ENCODE data around the gene EIF4A3. TPM values are rescaled to one million over a fixed set of nuclear protein-coding genes. Genes with fewer than 3 reads are reported as not detected.

Gene EIF4A3
- total and polyA plus RNA-seq, 10 of the 15 experiments (the other 5 are each of a cell fraction or from before 2014, with no cell fraction given) = 53.3 to 225 (median 103) TPM

DNA sequence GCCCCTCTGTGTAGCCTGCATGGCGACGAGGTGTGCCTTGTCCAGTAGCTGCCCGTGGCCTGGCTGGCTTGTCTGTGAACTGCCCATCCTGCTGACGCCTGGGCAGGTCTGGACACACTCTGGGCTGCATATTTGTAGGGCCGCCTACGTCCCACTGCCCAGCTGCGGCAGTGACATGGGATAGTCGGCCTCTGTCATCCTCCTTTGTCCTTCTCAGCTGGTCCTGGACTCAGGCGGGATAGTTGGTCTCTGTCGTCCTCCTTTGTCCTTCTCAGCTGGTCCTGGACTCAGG, 37.4 kb upstream of the EIF4A3 start (continued):
- TF ChIP-seq, protein P1, sequence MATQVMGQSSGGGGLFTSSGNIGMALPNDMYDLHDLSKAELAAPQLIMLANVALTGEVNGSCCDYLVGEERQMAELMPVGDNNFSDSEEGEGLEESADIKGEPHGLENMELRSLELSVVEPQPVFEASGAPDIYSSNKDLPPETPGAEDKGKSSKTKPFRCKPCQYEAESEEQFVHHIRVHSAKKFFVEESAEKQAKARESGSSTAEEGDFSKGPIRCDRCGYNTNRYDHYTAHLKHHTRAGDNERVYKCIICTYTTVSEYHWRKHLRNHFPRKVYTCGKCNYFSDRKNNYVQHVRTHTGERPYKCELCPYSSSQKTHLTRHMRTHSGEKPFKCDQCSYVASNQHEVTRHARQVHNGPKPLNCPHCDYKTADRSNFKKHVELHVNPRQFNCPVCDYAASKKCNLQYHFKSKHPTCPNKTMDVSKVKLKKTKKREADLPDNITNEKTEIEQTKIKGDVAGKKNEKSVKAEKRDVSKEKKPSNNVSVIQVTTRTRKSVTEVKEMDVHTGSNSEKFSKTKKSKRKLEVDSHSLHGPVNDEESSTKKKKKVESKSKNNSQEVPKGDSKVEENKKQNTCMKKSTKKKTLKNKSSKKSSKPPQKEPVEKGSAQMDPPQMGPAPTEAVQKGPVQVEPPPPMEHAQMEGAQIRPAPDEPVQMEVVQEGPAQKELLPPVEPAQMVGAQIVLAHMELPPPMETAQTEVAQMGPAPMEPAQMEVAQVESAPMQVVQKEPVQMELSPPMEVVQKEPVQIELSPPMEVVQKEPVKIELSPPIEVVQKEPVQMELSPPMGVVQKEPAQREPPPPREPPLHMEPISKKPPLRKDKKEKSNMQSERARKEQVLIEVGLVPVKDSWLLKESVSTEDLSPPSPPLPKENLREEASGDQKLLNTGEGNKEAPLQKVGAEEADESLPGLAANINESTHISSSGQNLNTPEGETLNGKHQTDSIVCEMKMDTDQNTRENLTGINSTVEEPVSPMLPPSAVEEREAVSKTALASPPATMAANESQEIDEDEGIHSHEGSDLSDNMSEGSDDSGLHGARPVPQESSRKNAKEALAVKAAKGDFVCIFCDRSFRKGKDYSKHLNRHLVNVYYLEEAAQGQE (IDR thresholded peaks at IDR 0.05; ENCODE audit: low read depth, low read length) = no peak

DNA sequence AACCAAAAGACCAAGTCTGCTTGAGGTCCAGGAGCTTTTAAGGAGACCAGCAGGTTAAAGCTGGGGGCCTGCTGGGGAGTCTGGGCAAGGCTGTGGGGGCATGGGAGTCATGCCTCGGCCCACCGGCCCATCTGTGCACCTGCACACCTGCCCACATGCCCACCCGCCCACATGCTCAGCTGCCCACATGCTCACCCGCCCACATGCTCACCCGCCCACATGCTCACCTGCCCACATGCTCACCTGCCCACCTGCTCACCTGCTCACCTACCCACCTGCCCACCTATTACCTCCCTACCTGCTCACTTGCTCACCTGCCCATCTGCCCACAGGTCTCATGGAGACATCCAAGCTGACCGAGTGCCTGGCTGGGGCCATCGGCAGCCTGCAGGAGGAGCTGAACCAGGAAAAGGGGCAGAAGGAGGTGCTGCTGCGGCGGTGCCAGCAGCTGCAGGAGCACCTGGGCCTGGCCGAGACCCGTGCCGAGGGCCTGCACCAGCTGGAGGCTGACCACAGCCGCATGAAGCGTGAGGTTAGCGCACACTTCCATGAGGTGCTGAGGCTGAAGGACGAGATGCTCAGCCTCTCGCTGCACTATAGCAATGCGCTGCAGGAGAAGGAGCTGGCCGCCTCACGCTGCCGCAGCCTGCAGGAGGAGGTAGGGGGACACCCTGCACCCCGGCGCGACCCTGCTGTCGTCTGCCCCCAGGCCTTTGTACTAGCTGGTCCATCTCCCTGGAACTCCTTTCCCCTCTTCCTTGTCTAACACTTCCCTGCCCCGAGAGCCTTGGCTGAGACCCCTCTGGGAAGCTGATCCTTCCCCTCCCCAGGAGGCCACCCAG, 36.9 kb upstream of the EIF4A3 start:
- WGBS (ENCODE audit: insufficient coverage, insufficient replicate concordance, low lambda C conversion rate, missing lambda C conversion rate) = 47% methylated on average over 23 of the region's 26 CpGs
- SMC1A ChIA-PET (ENCODE audit: uncharacterized antibody, unreplicated experiment) = no interaction called here
- POLR2A ChIA-PET = no interaction called here
- RAD21 ChIA-PET (ENCODE audit: unreplicated experiment) = interaction anchor here (0.7 kb wide), 1 partner anchor 41 kb away, joined by 3 read pairs; no protein-coding TSS in a partner anchor
- no peaks in the 10 kb centered on the region for H3K79me2 ChIP-seq (ENCODE audit: control insufficient read depth, insufficient read depth, low read length)
- FAIRE-seq (no peak), ATAC-seq (no peak), DNase-seq (ENCODE audit: low read depth, low spot score) (no peak)
- no peak overlapping the region for H3K4me3 ChIP-seq
- no peaks in the 10 kb centered on the region for H3K9me3 ChIP-seq (replicated peaks; ENCODE audit: control insufficient read depth, insufficient read depth, low read length)
- no peak overlapping the region for H3K27ac ChIP-seq (ENCODE audit: control insufficient read depth, insufficient read depth)
- H2AFZ ChIP-seq (ENCODE audit: control insufficient read depth, low read depth, low read length) = no peak overlapping the region
- no peaks in the 10 kb centered on the region for H4K20me1 ChIP-seq (ENCODE audit: control insufficient read depth, insufficient read depth)
- intact Hi-C loops (cut with micrococcal nuclease; ENCODE audit: unreplicated experiment) = no loop called here
- peaks cover 0 to 2% of the 10 kb centered on the region in 2 experiments; a peak in 2 of 4 replicates for H3K27me3 ChIP-seq (replicated peaks in 1 of 2; ENCODE audit: control insufficient read depth in 2 of 2, insufficient read depth in 2 of 2, low read length in 1 of 2)
- no peaks in the 10 kb centered on the region for H3K4me1 ChIP-seq (ENCODE audit: control insufficient read depth, insufficient read depth, low read length)
- no peaks in the 10 kb centered on the region for H3K36me3 ChIP-seq (ENCODE audit: control insufficient read depth in 2 of 2, insufficient read depth in 2 of 2, low read length in 1 of 2)
- in situ Hi-C loops (cut with MboI) = no loop called here
- H3K4me2 ChIP-seq (ENCODE audit: control insufficient read depth, insufficient read depth) = no peak overlapping the region
- no peak overlapping the region for H3K9ac ChIP-seq (ENCODE audit: control insufficient read depth, insufficient read depth, low read length)
- no TSS peak for BruUV-seq (replicated peaks)
- CTCF ChIA-PET = no interaction called here
- TF ChIP-seq ZSCAN29 (IDR thresholded peaks at IDR 0.05) (no peak), KDM1A (IDR thresholded peaks at IDR 0.05; ENCODE audit: borderline replicate concordance) (no peak), EGR1 (IDR thresholded peaks at IDR 0.05; ENCODE audit: borderline replicate concordance in 1 of 2, low read depth in 2 of 2, low read length in 2 of 2) (no peak), LARP7 (IDR thresholded peaks at IDR 0.05) (no peak), HDAC2 (IDR thresholded peaks at IDR 0.05) (no peak), MEF2B (IDR thresholded peaks at IDR 0.05; ENCODE audit: partially characterized antibody, poor library complexity, severe bottlenecking) (no peak), ZNF622 (IDR thresholded peaks at IDR 0.05) (no peak)
- TF ChIP-seq, protein P2, sequence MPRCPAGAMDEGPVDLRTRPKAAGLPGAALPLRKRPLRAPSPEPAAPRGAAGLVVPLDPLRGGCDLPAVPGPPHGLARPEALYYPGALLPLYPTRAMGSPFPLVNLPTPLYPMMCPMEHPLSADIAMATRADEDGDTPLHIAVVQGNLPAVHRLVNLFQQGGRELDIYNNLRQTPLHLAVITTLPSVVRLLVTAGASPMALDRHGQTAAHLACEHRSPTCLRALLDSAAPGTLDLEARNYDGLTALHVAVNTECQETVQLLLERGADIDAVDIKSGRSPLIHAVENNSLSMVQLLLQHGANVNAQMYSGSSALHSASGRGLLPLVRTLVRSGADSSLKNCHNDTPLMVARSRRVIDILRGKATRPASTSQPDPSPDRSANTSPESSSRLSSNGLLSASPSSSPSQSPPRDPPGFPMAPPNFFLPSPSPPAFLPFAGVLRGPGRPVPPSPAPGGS (IDR thresholded peaks at IDR 0.05; ENCODE audit: borderline replicate concordance, insufficient read depth, low read depth, low read length, poor library complexity, severe bottlenecking) = no peak
- TF ChIP-seq, protein P3, sequence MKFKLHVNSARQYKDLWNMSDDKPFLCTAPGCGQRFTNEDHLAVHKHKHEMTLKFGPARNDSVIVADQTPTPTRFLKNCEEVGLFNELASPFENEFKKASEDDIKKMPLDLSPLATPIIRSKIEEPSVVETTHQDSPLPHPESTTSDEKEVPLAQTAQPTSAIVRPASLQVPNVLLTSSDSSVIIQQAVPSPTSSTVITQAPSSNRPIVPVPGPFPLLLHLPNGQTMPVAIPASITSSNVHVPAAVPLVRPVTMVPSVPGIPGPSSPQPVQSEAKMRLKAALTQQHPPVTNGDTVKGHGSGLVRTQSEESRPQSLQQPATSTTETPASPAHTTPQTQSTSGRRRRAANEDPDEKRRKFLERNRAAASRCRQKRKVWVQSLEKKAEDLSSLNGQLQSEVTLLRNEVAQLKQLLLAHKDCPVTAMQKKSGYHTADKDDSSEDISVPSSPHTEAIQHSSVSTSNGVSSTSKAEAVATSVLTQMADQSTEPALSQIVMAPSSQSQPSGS (IDR thresholded peaks at IDR 0.05; ENCODE audit: low read length) = no peak
- TF ChIP-seq, protein P4, sequence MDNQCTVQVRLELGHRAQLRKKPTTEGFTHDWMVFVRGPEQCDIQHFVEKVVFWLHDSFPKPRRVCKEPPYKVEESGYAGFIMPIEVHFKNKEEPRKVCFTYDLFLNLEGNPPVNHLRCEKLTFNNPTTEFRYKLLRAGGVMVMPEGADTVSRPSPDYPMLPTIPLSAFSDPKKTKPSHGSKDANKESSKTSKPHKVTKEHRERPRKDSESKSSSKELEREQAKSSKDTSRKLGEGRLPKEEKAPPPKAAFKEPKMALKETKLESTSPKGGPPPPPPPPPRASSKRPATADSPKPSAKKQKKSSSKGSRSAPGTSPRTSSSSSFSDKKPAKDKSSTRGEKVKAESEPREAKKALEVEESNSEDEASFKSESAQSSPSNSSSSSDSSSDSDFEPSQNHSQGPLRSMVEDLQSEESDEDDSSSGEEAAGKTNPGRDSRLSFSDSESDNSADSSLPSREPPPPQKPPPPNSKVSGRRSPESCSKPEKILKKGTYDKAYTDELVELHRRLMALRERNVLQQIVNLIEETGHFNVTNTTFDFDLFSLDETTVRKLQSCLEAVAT (IDR thresholded peaks at IDR 0.05) = no peak
